Measurements from ENCODE around the gene S100A7A. TPM values are rescaled to one million over a fixed set of nuclear protein-coding genes. Genes with fewer than 3 reads are reported as not detected.
"Not testable (repeated sequence)": the region's sequence is repeated elsewhere in the genome, so short reads cannot be mapped to it uniquely, and the experiment has no call there.

The S100A7A gene
- total RNA-seq, 1 donor from 2014 or later = not detected

GRCh38 chr1:153401461-153401860, 14.9 kb upstream of the S100A7A start:
- Histone ChIP-seq H3K36me3 (ENCODE audit: control insufficient read depth in 3 of 3, insufficient read depth in 3 of 3, low read length in 3 of 3) (no peaks in the 10 kb centered on the region), H3K27me3 (ENCODE audit: control insufficient read depth in 3 of 3, insufficient read depth in 3 of 3, low read length in 3 of 3) (peaks cover 6 to 9% (median 7%) of the 10 kb centered on the region in 3 donors), H3K9me3 (ENCODE audit: control insufficient read depth in 3 of 3, low read length in 3 of 3) (no peaks in the 10 kb centered on the region)

GRCh38 chr1:153402226-153402625, 14.1 kb upstream of the S100A7A start:
- Histone ChIP-seq H3K9me3 (ENCODE audit: control insufficient read depth in 3 of 3, low read length in 3 of 3) (no peaks in the 10 kb centered on the region), H3K4me1 (ENCODE audit: control insufficient read depth in 3 of 3, insufficient read depth in 3 of 3, low read length in 3 of 3) (no peaks in the 10 kb centered on the region), H3K9ac (ENCODE audit: low read depth in 1 of 3, low read length in 3 of 3) (no peak overlapping the region), H3K27me3 (ENCODE audit: control insufficient read depth in 3 of 3, insufficient read depth in 3 of 3, low read length in 3 of 3) (peaks cover 7 to 12% (median 10%) of the 10 kb centered on the region in 3 donors), H3K27ac (ENCODE audit: low read depth, low read length) (no peak overlapping the region), H3K36me3 (ENCODE audit: control insufficient read depth in 3 of 3, insufficient read depth in 3 of 3, low read length in 3 of 3) (no peaks in the 10 kb centered on the region), H3K4me3 (ENCODE audit: low read length in 3 of 3) (no peak overlapping the region)

More at GRCh38 chr1:153401461-153401860, 14.9 kb upstream of the S100A7A start:
- Histone ChIP-seq H3K4me3 (ENCODE audit: low read length in 3 of 3) (no peak overlapping the region), H3K9ac (ENCODE audit: low read depth in 1 of 3, low read length in 3 of 3) (no peak overlapping the region), H3K4me1 (ENCODE audit: control insufficient read depth in 3 of 3, insufficient read depth in 3 of 3, low read length in 3 of 3) (no peaks in the 10 kb centered on the region), H3K27ac (ENCODE audit: low read depth, low read length) (no peak overlapping the region)

- no peaks in the 10 kb centered on the region for H3K4me1 ChIP-seq (ENCODE audit: control insufficient read depth in 3 of 3, insufficient read depth in 3 of 3, low read length in 3 of 3)
- H3K9me3 ChIP-seq (ENCODE audit: control insufficient read depth in 3 of 3, low read length in 3 of 3) = no peaks in the 10 kb centered on the region
- H3K27me3 ChIP-seq (ENCODE audit: control insufficient read depth in 3 of 3, insufficient read depth in 3 of 3, low read length in 3 of 3) = peaks cover 7 to 13% (median 10%) of the 10 kb centered on the region in 3 donors
- H3K36me3 ChIP-seq (ENCODE audit: control insufficient read depth in 3 of 3, insufficient read depth in 3 of 3, low read length in 3 of 3) = no peaks in the 10 kb centered on the region
- H3K4me3 ChIP-seq (ENCODE audit: low read length in 3 of 3) = no peak overlapping the region
- no peak overlapping the region for H3K9ac ChIP-seq (ENCODE audit: low read depth in 1 of 3, low read length in 3 of 3)
- no peak overlapping the region for H3K27ac ChIP-seq (ENCODE audit: low read depth, low read length)
These were observed 12.8 kb upstream of the S100A7A start for GRCh38 chr1:153403421-153404085.

GRCh38 chr1:153404086-153404635, 12.2 kb upstream of the S100A7A start:
- Histone ChIP-seq H3K27me3 (ENCODE audit: control insufficient read depth in 3 of 3, insufficient read depth in 3 of 3, low read length in 3 of 3) (peaks cover 7 to 10% (median 10%) of the 10 kb centered on the region in 3 donors), H3K9me3 (ENCODE audit: control insufficient read depth in 3 of 3, low read length in 3 of 3) (no peaks in the 10 kb centered on the region), H3K4me3 (ENCODE audit: low read length in 3 of 3) (no peak overlapping the region), H3K36me3 (ENCODE audit: control insufficient read depth in 3 of 3, insufficient read depth in 3 of 3, low read length in 3 of 3) (no peaks in the 10 kb centered on the region), H3K27ac (ENCODE audit: low read depth, low read length) (no peak overlapping the region), H3K9ac (ENCODE audit: low read depth in 1 of 3, low read length in 3 of 3) (no peak overlapping the region), H3K4me1 (ENCODE audit: control insufficient read depth in 3 of 3, insufficient read depth in 3 of 3, low read length in 3 of 3) (no peaks in the 10 kb centered on the region)

- Histone ChIP-seq H3K36me3 (ENCODE audit: control insufficient read depth in 3 of 3, insufficient read depth in 3 of 3, low read length in 3 of 3) (no peaks in the 10 kb centered on the region), H3K27ac (ENCODE audit: low read depth, low read length) (no peak overlapping the region), H3K4me3 (ENCODE audit: low read length in 3 of 3) (no peak overlapping the region), H3K4me1 (ENCODE audit: control insufficient read depth in 3 of 3, insufficient read depth in 3 of 3, low read length in 3 of 3) (no peaks in the 10 kb centered on the region), H3K9ac (ENCODE audit: low read depth in 1 of 3, low read length in 3 of 3) (no peak overlapping the region), H3K9me3 (ENCODE audit: control insufficient read depth in 3 of 3, low read length in 3 of 3) (no peaks in the 10 kb centered on the region), H3K27me3 (ENCODE audit: control insufficient read depth in 3 of 3, insufficient read depth in 3 of 3, low read length in 3 of 3) (peaks cover 5 to 10% (median 5%) of the 10 kb centered on the region in 3 donors)
These were observed 11.6 kb upstream of the S100A7A start for GRCh38 chr1:153404768-153405167.

GRCh38 chr1:153405825-153406599, 10.3 kb upstream of the S100A7A start:
- not testable (repeated sequence) for H3K9ac ChIP-seq (ENCODE audit: low read depth in 1 of 3, low read length in 3 of 3); H3K4me3 ChIP-seq (ENCODE audit: low read length in 3 of 3); H3K36me3 ChIP-seq (ENCODE audit: control insufficient read depth in 3 of 3, insufficient read depth in 3 of 3, low read length in 3 of 3); H3K9me3 ChIP-seq (ENCODE audit: control insufficient read depth in 3 of 3, low read length in 3 of 3); H3K27me3 ChIP-seq (ENCODE audit: control insufficient read depth in 3 of 3, insufficient read depth in 3 of 3, low read length in 3 of 3); H3K27ac ChIP-seq (ENCODE audit: low read depth, low read length); H3K4me1 ChIP-seq (ENCODE audit: control insufficient read depth in 3 of 3, insufficient read depth in 3 of 3, low read length in 3 of 3)

- not testable (repeated sequence) for H3K9ac ChIP-seq (ENCODE audit: low read depth in 1 of 3, low read length in 3 of 3); H3K27ac ChIP-seq (ENCODE audit: low read depth, low read length); H3K9me3 ChIP-seq (ENCODE audit: control insufficient read depth in 3 of 3, low read length in 3 of 3); H3K4me1 ChIP-seq (ENCODE audit: control insufficient read depth in 3 of 3, insufficient read depth in 3 of 3, low read length in 3 of 3); H3K4me3 ChIP-seq (ENCODE audit: low read length in 3 of 3); H3K36me3 ChIP-seq (ENCODE audit: control insufficient read depth in 3 of 3, insufficient read depth in 3 of 3, low read length in 3 of 3); H3K27me3 ChIP-seq (ENCODE audit: control insufficient read depth in 3 of 3, insufficient read depth in 3 of 3, low read length in 3 of 3)
These were observed 9.0 kb upstream of the S100A7A start for GRCh38 chr1:153407274-153407673.

GRCh38 chr1:153413961-153414360, 2.4 kb upstream of the S100A7A start:
- H3K9ac ChIP-seq (ENCODE audit: low read depth in 1 of 3, low read length in 3 of 3); H3K36me3 ChIP-seq (ENCODE audit: control insufficient read depth in 3 of 3, insufficient read depth in 3 of 3, low read length in 3 of 3); H3K27ac ChIP-seq (ENCODE audit: low read depth, low read length); H3K9me3 ChIP-seq (ENCODE audit: control insufficient read depth in 3 of 3, low read length in 3 of 3); H3K4me3 ChIP-seq (ENCODE audit: low read length in 3 of 3); H3K4me1 ChIP-seq (ENCODE audit: control insufficient read depth in 3 of 3, insufficient read depth in 3 of 3, low read length in 3 of 3); H3K27me3 ChIP-seq (ENCODE audit: control insufficient read depth in 3 of 3, insufficient read depth in 3 of 3, low read length in 3 of 3): not testable (repeated sequence)

GRCh38 chr1:153417136-153417888, 992 bp downstream of the S100A7A start:
- H3K4me1 ChIP-seq (ENCODE audit: control insufficient read depth in 3 of 3, insufficient read depth in 3 of 3, low read length in 3 of 3) = no peaks in the 10 kb centered on the region
- no peak overlapping the region for H3K9ac ChIP-seq (ENCODE audit: low read depth in 1 of 3, low read length in 3 of 3)

More at GRCh38 chr1:153417136-153417888, 992 bp downstream of the S100A7A start:
- Histone ChIP-seq H3K27me3 (ENCODE audit: control insufficient read depth in 3 of 3, insufficient read depth in 3 of 3, low read length in 3 of 3) (peaks cover 2 to 4% (median 4%) of the 10 kb centered on the region in 3 donors), H3K4me3 (ENCODE audit: low read length in 3 of 3) (no peak overlapping the region), H3K9me3 (ENCODE audit: control insufficient read depth in 3 of 3, low read length in 3 of 3) (no peaks in the 10 kb centered on the region), H3K36me3 (ENCODE audit: control insufficient read depth in 3 of 3, insufficient read depth in 3 of 3, low read length in 3 of 3) (no peaks in the 10 kb centered on the region), H3K27ac (ENCODE audit: low read depth, low read length) (no peak overlapping the region)

Data from skeletal muscle tissue (tissue), 4 donors.